Neural cell (in vitro differentiated cells): ENCODE results near the gene DAZAP1.

Source experiments
- CTCF ChIP-seq: fragments of 450-650 bp; IDR thresholded peaks from 2 replicates; pipeline ENCODE4 v1.5.1; 2014; ENCODE audit warnings: antibody characterized with exemption, mild to moderate bottlenecking, moderate library complexity; ENCODE audit not compliant: poor library complexity, severe bottlenecking
- EZH2 ChIP-seq: fragments of 200-600, 300-800 bp; shearing (Covaris generic), sonication (generic); IDR thresholded peaks from 2 replicates; pipeline ENCODE4 v1.6.1; 2014; ENCODE audit warnings: antibody characterized with exemption, low read length, borderline replicate concordance, mild to moderate bottlenecking; ENCODE audit not compliant: insufficient read depth, poor library complexity, severe bottlenecking
- MXI1 ChIP-seq: fragments of 450-650 bp; conservative IDR thresholded peaks from 2 replicates; pipeline ENCODE4 v1.6.1; 2014; ENCODE audit warnings: antibody characterized with exemption, mild to moderate bottlenecking; ENCODE audit not compliant: poor library complexity, severe bottlenecking
- POLR2AphosphoS5 ChIP-seq: IDR thresholded peaks from 2 replicates; pipeline ENCODE4 v1.6.1; 2012
- REST ChIP-seq: IDR thresholded peaks from 2 replicates; pipeline ENCODE4 v1.6.1; 2012; ENCODE audit warnings: borderline replicate concordance
- TAF1 ChIP-seq: IDR thresholded peaks from 2 replicates; pipeline ENCODE4 v1.6.1; 2012; ENCODE audit warnings: low read depth

GRCh38 chr19:1417145-1417544 lies 9.8 kb downstream of the DAZAP1 start:
- TF ChIP-seq CTCF (no peak), TAF1 (no peak), POLR2AphosphoS5 (no peak), REST (no peak), EZH2 (no peak), MXI1 (no peak)
